Left lung (tissue), 10 donors: ENCODE results near the gene KIF13A. TPM values are rescaled to one million over a fixed set of nuclear protein-coding genes. Genes with fewer than 3 reads are reported as not detected.

Experiments used
- ATAC-seq: fragments of 200-7000 bp; cut with Tn5 transposase; one replicate; pipeline ENCODE4 v1.9.1; 2020; ENCODE audit warnings: moderate library complexity
- DNase-seq, 4 donors: peaks; one replicate each; pipeline ENCODE4 v3.0.0-alpha.2; 2013 to 2020
- H3K27ac ChIP-seq, 2 donors: fragments of 200-600 bp; sonication (generic) in 1 of 2; one replicate each; pipeline versions ENCODE4 v1.5.0 to v1.8.0; 2020 to 2021
- H3K27me3 ChIP-seq, 2 donors: fragments of 200-600 bp; sonication (generic) in 1 of 2; one replicate each; pipeline versions ENCODE4 v1.5.0 to v1.8.0; 2020 to 2021
- H3K36me3 ChIP-seq, 2 donors: fragments of 200-600 bp; sonication (generic) in 1 of 2; one replicate each; pipeline versions ENCODE4 v1.5.0 to v1.8.0; 2020 to 2021
- H3K4me1 ChIP-seq, 2 donors: fragments of 200-600 bp; one replicate each; pipeline ENCODE4 v1.8.0; 2021
- H3K4me3 ChIP-seq, 2 donors: fragments of 200-600 bp; sonication (generic) in 1 of 2; one replicate each; pipeline versions ENCODE4 v1.5.0 to v1.8.0; 2020 to 2021; ENCODE audit warnings: mild to moderate bottlenecking in 1 of 2
- H3K9me3 ChIP-seq, 2 donors: fragments of 200-600 bp; sonication (generic) in 1 of 2; one replicate each; pipeline versions ENCODE4 v1.5.0 to v1.8.0; 2020 to 2021
- intact Hi-C, 2 donors: fragments of 100-400 bp; cut with DNase I; formaldehyde crosslinking; loops; one replicate each; pipeline versions ENCODE4 v1.11.2 to v1.14.2; 2022
- polyA plus RNA-seq, 6 donors: library from polyadenylated mRNA; unstranded; fragments of 120-200 nt; gene quantifications; one replicate each; pipeline ENCODE4 v1.2.1, GENCODE V29; 2013; ENCODE audit not compliant: insufficient read length in 6 of 6
- total RNA-seq, 2 donors: library from RNA; stranded (reverse); fragmentation: NEBNext Ultra II Directional; extraction: Animal tissue kit (Norgen Biotek cat#: 25700); gene quantifications; one replicate each; pipeline ENCODE4 v1.2.1, GENCODE V29; 2021
- TF ChIP-seq, protein P1 (sequence below), 2 donors: fragments of 200-600 bp; sonication (generic) in 1 of 2; IDR thresholded peaks; one replicate each; pipeline versions ENCODE4 v1.5.0 to v1.8.0; 2021; ENCODE audit warnings: antibody characterized with exemption in 2 of 2
- donor health status: DM: no; HTN: yes; CAD: no.
- donor health status: DM: no; HTN: no; CAD: no.

KIF13A gene
- total and polyA plus RNA-seq, 8 donors: 42.1 to 50.1 (median 46.3) TPM

DNA sequence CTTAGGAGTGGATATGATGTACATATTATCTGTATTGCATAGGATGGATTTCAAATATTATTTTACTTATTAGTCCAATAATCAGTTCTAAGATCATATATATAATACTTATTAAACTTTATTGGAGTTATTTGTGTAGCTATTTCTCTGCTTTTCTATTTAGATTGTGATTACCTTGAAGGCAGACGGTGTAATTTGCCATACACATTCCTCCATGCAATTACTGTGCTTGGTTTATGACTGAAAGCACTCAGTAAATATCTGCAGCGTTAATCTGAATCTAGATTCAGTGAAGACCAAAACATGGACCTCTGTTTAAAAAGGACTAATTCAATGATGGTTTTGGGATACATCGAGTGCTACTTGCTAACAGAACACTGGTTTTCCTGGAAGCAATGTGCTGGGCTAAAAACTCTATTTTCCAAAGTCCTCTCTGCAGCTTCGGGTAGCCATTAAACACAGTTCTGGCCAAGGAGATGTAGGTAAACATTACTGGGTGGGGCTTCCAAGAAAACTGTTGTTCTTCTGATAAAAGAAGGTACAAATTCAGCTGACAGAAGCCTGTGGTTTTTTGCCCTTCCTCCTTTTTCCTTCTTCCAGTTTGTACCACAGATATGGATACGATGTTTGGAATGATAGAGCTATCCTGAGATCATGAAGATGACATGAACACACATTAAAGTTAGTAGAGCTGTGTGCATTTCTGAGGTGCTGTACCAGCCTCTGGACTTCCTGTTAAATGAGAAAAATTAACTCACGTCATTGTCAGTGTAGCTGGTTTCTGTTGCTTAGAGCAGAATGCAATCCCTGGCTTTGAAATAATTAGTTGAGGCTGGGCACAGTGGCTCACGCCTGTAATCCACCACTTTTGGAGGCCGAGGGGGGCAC, 144.3 kb downstream of the KIF13A start:
- intact Hi-C loops: no loop called here
- Histone ChIP-seq H3K36me3 (peaks cover 0 to 7% of the 10 kb centered on the region in 2 donors), H3K4me1 (no peaks in the 10 kb centered on the region), H3K27me3 (no peaks in the 10 kb centered on the region), H3K9me3 (no peaks in the 10 kb centered on the region), H3K27ac (no peak overlapping the region), H3K4me3 (no peak overlapping the region)
- TF ChIP-seq, protein P1, sequence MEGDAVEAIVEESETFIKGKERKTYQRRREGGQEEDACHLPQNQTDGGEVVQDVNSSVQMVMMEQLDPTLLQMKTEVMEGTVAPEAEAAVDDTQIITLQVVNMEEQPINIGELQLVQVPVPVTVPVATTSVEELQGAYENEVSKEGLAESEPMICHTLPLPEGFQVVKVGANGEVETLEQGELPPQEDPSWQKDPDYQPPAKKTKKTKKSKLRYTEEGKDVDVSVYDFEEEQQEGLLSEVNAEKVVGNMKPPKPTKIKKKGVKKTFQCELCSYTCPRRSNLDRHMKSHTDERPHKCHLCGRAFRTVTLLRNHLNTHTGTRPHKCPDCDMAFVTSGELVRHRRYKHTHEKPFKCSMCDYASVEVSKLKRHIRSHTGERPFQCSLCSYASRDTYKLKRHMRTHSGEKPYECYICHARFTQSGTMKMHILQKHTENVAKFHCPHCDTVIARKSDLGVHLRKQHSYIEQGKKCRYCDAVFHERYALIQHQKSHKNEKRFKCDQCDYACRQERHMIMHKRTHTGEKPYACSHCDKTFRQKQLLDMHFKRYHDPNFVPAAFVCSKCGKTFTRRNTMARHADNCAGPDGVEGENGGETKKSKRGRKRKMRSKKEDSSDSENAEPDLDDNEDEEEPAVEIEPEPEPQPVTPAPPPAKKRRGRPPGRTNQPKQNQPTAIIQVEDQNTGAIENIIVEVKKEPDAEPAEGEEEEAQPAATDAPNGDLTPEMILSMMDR (IDR thresholded peaks at IDR 0.05): no peak
- ATAC-seq: peak; percentile 29
- DNase-seq: no peak

DNA sequence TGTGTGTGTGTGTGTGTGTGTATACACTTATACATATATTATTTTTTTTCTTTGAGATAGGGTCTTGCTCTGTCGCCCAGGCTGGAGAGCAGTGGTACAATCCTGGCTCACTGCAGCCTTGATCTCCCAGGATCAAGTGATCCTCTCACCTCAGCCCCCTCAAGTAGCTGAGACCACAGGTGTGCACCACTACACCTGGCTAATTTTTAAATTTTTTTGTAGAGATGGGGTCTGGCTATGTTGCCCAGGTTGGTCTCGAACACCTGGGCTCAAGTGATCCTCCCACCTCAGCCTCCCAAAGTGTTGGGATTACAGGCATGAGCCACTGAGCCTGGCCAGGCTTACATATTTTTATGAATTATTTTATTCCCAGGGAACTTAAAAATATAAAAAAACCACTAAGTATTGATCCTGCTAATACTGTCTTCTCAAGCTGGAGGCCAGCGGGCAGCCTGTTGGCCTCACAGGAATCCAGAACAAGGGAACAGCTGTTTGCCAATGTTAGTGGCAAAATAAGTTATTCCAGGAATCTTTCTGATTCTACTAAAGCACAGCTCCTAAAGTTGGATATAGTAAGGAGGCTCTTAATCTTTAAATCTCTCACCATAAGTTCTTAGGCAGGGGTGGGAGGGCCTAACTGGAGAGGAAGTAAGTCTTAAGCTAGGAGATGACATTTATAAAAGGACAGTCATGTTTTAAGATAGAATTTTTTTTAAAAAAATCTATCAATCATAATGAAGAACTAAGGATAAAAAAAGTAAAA, 145.2 kb downstream of the KIF13A start:
- H3K27me3 ChIP-seq: no peaks in the 10 kb centered on the region
- ATAC-seq: no peak
- intact Hi-C loops: no loop called here

DNA sequence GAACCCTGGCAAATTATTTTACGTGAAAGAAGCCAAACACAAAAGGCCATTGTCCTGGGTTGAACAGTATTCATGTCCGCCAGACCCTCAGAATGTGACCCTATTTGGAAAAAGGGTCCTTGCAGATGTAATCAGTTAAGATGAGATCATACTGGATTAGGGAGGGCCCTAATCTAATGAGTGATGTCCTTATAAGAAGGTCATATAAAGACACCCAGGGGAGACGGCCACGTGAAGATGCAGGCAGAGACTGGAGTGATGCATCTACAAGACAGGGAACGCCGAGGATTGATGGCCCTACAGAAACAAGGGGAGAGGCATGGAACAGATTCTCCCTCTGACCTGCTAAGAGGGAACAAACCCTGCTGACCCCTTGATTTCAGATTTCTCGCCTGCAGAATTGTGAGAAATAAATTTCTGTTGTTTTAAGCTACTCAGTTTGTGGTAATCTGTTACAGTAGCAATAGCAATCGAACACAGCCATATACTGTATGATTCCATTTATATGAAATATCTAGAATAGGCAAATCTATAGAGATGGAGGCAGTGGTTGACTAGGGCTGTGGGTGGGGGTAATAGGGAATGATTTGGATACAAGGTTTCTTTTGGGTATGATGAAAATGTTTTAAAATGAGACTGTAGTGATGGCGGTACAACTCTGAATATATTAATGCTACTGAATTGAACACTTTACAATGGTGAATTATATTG, 147.8 kb downstream of the KIF13A start:
- Histone ChIP-seq H3K4me3 (no peak overlapping the region), H3K27ac (no peak overlapping the region), H3K4me1 (no peaks in the 10 kb centered on the region), H3K36me3 (peaks cover 0 to 17% of the 10 kb centered on the region in 2 donors), H3K27me3 (no peaks in the 10 kb centered on the region), H3K9me3 (no peaks in the 10 kb centered on the region)
- intact Hi-C loops: no loop called here
- TF ChIP-seq, protein P1 (IDR thresholded peaks at IDR 0.05): no peak
- DNase-seq (no peak), ATAC-seq (no peak)

More for the DNA sequence above, 145.2 kb downstream of the KIF13A start:
- H3K4me1 ChIP-seq: no peaks in the 10 kb centered on the region
- H3K27ac ChIP-seq: no peak overlapping the region
- H3K36me3 ChIP-seq: peaks cover 0 to 5% of the 10 kb centered on the region in 2 donors
- no peaks in the 10 kb centered on the region for H3K9me3 ChIP-seq
- no peak for DNase-seq
- TF ChIP-seq, protein P1 (IDR thresholded peaks at IDR 0.05): no peak
- H3K4me3 ChIP-seq: no peak overlapping the region

DNA sequence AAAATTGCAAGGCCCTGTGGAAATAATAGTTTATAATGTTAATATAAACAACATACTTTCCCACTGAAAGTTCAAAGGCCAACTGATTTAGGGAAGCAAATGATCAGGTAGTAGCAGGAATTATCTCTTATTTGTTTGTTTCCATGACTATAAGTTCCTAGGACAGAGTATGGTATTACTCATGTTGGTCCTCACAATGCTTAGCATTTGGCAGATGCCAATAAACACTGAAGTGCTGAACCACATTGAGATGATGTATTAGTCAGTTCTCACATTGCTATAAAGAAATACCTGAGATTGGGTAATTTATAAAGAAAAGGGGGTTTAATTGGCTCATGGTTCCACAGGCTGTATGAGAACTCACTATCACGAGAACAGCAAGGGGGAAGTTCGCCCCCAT, 151.1 kb downstream of the KIF13A start:
- Histone ChIP-seq H3K9me3 (no peaks in the 10 kb centered on the region), H3K27ac (no peak overlapping the region), H3K4me3 (no peak overlapping the region), H3K4me1 (no peaks in the 10 kb centered on the region), H3K27me3 (no peaks in the 10 kb centered on the region), H3K36me3 (peaks cover 0 to 38% of the 10 kb centered on the region in 2 donors)
- intact Hi-C loops: no loop called here
- TF ChIP-seq, protein P1 (IDR thresholded peaks at IDR 0.05): no peak
- ATAC-seq: no peak
- DNase-seq: no peak
